Aorta (tissue), 5 donors: Measurements from ENCODE around the gene STARD10. TPM values are rescaled to one million over a fixed set of nuclear protein-coding genes. Genes with fewer than 3 reads are reported as not detected.

Experiments used
- ATAC-seq: fragments of 200-7000 bp; cut with Tn5 transposase; one replicate; pipeline ENCODE4 v1.9.1; 2022; ENCODE audit warnings: moderate library complexity; ENCODE audit not compliant: low FRiP score
- DNase-seq, 2 donors: peaks; one replicate each; pipeline ENCODE4 v3.0.0-alpha.2; 2020
- H3K27ac ChIP-seq, 2 donors: one replicate each; pipeline ENCODE4 v1.5.1; 2013; ENCODE audit warnings: low read length in 2 of 2, mild to moderate bottlenecking in 2 of 2, moderate library complexity in 2 of 2, control low read depth in 1 of 2, inconsistent platforms in 1 of 2, low read depth in 1 of 2
- H3K27me3 ChIP-seq, 2 donors: one replicate each; pipeline ENCODE4 v1.6.1; 2013; ENCODE audit warnings: control low read depth in 1 of 2, low read length in 1 of 2, mild to moderate bottlenecking in 1 of 2, moderate library complexity in 1 of 2; ENCODE audit not compliant: insufficient read depth in 2 of 2, control insufficient read depth in 1 of 2
- H3K36me3 ChIP-seq, 2 donors: one replicate each; pipeline ENCODE4 v1.6.1; 2013; ENCODE audit warnings: control low read depth in 1 of 2, low read length in 1 of 2, mild to moderate bottlenecking in 1 of 2; ENCODE audit not compliant: insufficient read depth in 2 of 2, control insufficient read depth in 1 of 2
- H3K4me1 ChIP-seq, 2 donors: one replicate each; pipeline ENCODE4 v1.6.1; 2013; ENCODE audit warnings: low read length in 2 of 2, control low read depth in 1 of 2, mild to moderate bottlenecking in 1 of 2, moderate library complexity in 1 of 2; ENCODE audit not compliant: insufficient read depth in 2 of 2, control insufficient read depth in 1 of 2
- H3K4me3 ChIP-seq, 2 donors: one replicate each; pipeline ENCODE4 v1.5.1; 2013; ENCODE audit warnings: low read length in 2 of 2, control low read depth in 1 of 2, mild to moderate bottlenecking in 1 of 2
- H3K9me3 ChIP-seq: one replicate; pipeline ENCODE4 v1.6.1; 2013; ENCODE audit warnings: mild to moderate bottlenecking, low read length; ENCODE audit not compliant: control insufficient read depth
- WGBS, 2 donors: extraction: QIAGEN DNeasy Blood & Tissue Kit; methylation state at CpG; one replicate each; pipeline ENCODE4 v1.1.7; 2013; 5-methylcytosine and 5-hydroxymethylcytosine counted together
- intact Hi-C, 2 donors: fragments of 100-400 bp; cut with DNase I; formaldehyde crosslinking; loops; one replicate each; pipeline versions ENCODE4 v1.14.2 to v1.15.0; 2022
- polyA plus RNA-seq, 2 donors: library from polyadenylated mRNA; stranded (reverse); fragments of 200-250 nt; gene quantifications; one replicate each; pipeline ENCODE4 v1.2.3, GENCODE V29; 2013
- total RNA-seq, 2 donors: library from RNA; stranded (reverse); fragmentation: NEBNext Ultra II Directional; extraction: Animal tissue kit (Norgen Biotek cat#: 25700); gene quantifications; one replicate each; pipeline ENCODE4 v1.2.1, GENCODE V29; 2021
- donor health status: healthy with polysubstance abuse.
- donor health status: Bipolar disorder and iron deficiency.
- donor health status: DM: no; HTN: no; CAD: no.
- donor health status: DM: no; HTN: no; CAD: no.
- donor health status: DM: yes; HTN: yes; CAD: no.

Gene STARD10
- total and polyA plus RNA-seq, 4 donors = 17.7 to 129 (median 40.1) TPM

DNA sequence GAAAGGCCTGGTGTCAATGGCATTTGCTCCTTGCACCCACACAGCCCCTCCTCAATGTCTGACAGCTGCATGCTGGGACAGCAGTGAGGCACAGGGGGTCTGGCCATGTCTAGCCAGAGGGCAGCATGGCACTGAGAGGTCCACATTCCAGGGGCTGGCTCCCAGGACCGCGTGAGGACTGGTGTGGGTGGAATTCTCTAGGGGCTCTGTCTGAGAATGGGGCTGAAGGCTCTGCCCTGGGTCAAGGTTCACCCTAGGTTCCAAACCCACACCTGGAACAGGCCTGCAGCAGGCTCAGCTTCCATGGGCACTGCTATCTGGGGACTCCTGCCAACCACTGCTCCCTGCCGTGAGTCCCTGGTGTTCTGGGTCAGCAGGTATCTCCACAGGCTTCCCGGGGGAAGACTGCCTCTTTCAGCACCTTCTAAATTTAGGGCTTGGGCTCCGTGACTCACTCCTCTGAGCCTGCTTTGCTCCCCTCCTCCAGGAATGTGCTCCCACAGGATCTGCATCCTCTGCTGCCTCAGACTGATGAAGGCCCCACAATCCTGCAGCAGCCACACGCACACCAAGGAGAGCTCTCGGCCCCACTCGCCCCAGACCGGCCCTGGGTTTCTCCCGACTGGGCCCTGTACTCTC is 4.2 kb downstream of the STARD10 start:
- WGBS, 2 donors = 5 to 6% methylated on average over 10 of the region's 10 CpGs

GRCh38 chr11:72788241-72788640 is 5.6 kb downstream of the STARD10 start:
- Histone ChIP-seq H3K4me3 (no peak overlapping the region), H3K9me3 (no peaks in the 10 kb centered on the region), H3K27ac (no peak overlapping the region), H3K4me1 (peaks cover 0 to 3% of the 10 kb centered on the region in 2 donors), H3K36me3 (no peaks in the 10 kb centered on the region), H3K27me3 (no peaks in the 10 kb centered on the region)
- ATAC-seq = no peak
- intact Hi-C loops = no loop called here
- DNase-seq = no peak
- WGBS, 2 donors = 89 to 95% methylated on average over 7 of the region's 7 CpGs

More for the DNA sequence above, 4.2 kb downstream of the STARD10 start:
- Histone ChIP-seq H3K4me1 (peaks cover 0 to 3% of the 10 kb centered on the region in 2 donors), H3K4me3 (no peak overlapping the region), H3K9me3 (no peaks in the 10 kb centered on the region), H3K36me3 (no peaks in the 10 kb centered on the region), H3K27me3 (no peaks in the 10 kb centered on the region), H3K27ac (peak overlapping the region; percentile 1 to 79)
- no peak for ATAC-seq
- DNase-seq = peak in 1 of 2 donors; percentile 78
- intact Hi-C loops = loop anchor here (5.0 kb wide), 3 partner anchors 37 to 67 kb away; partner anchors contain the start of gene ARAP1 (in 1 of the 2)

DNA sequence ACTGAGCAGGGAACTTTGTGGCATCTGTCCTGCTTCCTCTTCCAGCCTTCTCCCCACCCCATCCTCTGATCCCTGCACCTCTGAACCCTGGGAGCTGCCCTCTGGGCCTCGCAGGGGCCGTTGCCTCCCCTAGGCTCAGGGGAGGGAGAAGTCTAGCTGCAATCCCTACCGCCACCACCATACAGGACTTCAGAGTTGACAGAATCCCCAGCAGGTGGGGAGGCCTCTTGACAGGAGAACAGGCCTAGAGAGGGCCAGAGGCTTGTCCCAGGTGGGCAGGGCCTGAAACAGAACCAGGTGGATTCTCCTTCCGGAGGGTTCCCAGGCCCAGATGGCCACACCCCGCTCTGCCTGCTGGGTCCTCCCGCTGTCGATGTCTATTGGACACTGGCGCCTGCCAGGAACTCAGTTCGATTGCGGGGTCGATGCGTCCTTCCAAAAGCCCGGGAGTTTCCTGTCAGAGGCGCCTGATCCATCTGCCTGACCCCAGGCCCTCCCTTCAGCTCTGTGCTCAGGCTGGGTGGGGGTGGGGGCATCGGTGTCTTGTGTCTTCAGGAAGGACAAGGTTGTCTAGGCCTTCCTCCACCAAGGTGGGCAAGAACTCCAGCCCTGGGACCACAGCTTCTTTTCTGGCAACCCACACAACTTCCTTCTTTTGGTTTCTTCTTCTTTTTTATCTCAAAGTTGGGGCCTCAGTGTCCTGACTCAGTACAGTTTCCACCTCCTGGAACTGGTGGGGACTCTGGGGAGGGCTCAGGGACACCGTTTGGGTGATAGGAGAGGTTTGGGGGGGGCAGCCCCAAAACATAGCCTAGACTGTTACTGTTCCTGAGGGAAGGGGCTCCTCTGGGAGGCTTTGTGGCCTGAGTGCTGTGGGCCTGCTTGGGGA is 6.4 kb downstream of the STARD10 start:
- no peaks in the 10 kb centered on the region for H3K9me3 ChIP-seq
- H3K4me1 ChIP-seq = peaks cover 0 to 3% of the 10 kb centered on the region in 2 donors
- H3K36me3 ChIP-seq = no peaks in the 10 kb centered on the region
- no peaks in the 10 kb centered on the region for H3K27me3 ChIP-seq
- intact Hi-C loops = no loop called here
- H3K4me3 ChIP-seq = no peak overlapping the region
- ATAC-seq (no peak), DNase-seq (no peak)
- WGBS, 2 donors = 88% methylated on average over 16 of the region's 16 CpGs
- no peak overlapping the region for H3K27ac ChIP-seq

DNA sequence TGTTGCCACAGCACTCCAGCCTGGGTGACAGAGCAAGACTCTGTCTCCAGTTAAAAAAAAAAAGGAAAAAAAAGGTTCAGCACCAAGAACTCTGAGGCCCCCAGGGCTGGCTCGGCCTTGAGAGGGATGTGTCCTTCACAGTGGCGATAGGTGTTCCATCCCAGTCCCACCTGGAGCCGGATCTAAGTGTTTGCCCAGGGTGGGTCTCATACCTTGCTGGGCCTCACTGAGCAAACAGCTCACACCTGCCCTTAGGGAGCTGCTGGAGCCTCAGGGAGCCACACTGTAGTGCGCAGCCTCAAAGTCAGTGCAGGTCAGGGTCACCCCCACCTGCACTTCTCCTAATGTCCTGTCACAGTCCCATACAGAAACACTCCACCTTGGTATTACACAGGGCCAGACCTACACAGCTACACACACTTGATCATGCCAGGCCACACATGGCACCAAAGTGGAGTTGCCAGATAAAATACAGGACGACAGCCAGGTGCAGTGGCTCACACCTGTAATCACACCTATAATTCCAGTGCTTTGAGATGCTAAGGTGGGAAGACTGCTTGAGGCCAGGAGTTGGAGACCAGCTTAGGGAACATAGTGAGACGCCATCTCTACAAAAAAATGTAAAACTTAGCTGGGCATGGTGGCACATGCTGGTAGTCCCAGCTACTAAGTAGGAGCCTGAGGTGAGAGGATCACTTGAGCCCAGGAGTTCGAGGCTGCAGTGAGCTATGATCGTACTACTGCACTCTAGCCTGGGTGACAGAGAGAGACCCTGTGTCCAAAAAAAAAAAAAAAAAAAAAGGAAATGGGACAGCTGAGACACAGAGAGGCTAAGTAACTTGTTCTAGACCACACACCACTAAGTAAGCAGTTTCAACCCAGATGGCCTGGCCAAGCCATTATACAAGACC is 7.3 kb downstream of the STARD10 start:
- intact Hi-C loops = no loop called here
- Histone ChIP-seq H3K4me1 (peaks cover 0 to 3% of the 10 kb centered on the region in 2 donors), H3K36me3 (no peaks in the 10 kb centered on the region), H3K4me3 (no peak overlapping the region), H3K27me3 (no peaks in the 10 kb centered on the region), H3K27ac (no peak overlapping the region), H3K9me3 (no peaks in the 10 kb centered on the region)
- DNase-seq = no peak
- ATAC-seq = no peak
- 84 to 86% methylated on average over 8 of the region's 8 CpGs for WGBS, 2 donors

GRCh38 chr11:72784662-72785061 is 9.2 kb downstream of the STARD10 start:
- H3K4me1 ChIP-seq = peaks cover 0 to 3% of the 10 kb centered on the region in 2 donors
- intact Hi-C loops = loop anchor here (5.0 kb wide), 2 partner anchors 33 to 57 kb away; no protein-coding TSS in a partner anchor
- no peak for ATAC-seq
- no peak for DNase-seq
- no peaks in the 10 kb centered on the region for H3K27me3 ChIP-seq
- no peak overlapping the region for H3K27ac ChIP-seq
- H3K4me3 ChIP-seq = no peak overlapping the region
- H3K9me3 ChIP-seq = no peaks in the 10 kb centered on the region
- no peaks in the 10 kb centered on the region for H3K36me3 ChIP-seq
- WGBS, 2 donors = 88 to 90% methylated on average over 10 of the region's 10 CpGs

DNA sequence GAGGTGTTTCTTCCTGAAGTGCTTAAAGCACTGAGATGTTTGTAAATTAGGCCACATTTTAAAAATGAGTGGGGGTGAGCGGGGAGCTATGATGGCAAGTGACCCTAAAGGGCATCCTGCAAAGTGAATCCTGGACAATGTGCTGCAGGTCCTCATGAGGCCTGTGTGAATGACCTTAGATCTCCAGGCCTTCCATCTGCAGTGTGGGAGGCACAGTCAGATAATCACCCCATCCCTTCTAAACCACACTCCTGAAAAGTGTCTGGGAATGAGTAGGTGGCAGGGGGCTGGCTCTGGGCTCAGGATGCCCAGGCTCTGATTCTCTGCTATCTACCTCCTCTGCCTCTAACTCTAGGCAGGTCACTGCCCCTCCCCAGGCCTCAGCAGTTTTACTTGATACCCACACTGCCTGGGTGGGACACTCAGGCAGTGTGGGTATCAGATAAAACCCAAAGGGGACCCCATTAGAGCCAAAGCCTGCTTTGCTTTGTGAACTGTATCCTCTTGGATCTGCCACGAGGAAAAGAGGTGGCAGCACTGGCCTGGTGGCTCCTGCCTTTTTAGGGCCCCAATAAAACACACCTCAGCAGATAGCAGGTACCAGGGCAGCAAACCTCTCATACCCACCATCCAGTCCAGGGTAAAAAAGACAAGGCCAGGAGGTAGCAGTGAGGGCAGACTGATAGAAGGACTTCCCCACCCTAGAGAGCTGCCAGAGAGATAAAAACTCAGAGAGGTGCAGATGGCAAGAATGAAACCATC is 10.5 kb downstream of the STARD10 start:
- ATAC-seq = no peak
- 86 to 93% methylated on average over 2 of the region's 2 CpGs for WGBS, 2 donors
- intact Hi-C loops = loop anchor here (5.0 kb wide), 2 partner anchors 34 to 56 kb away; no protein-coding TSS in a partner anchor

GRCh38 chr11:72782081-72782920 is 11.5 kb downstream of the STARD10 start:
- peak overlapping the region; percentile 70 to 87 for H3K4me3 ChIP-seq
- H3K9me3 ChIP-seq = no peaks in the 10 kb centered on the region
- intact Hi-C loops = loop anchor here (5.0 kb wide), 2 partner anchors 35 to 55 kb away; no protein-coding TSS in a partner anchor
- WGBS, 2 donors = 61 to 65% methylated on average over 14 of the region's 14 CpGs
- H3K4me1 ChIP-seq = no peaks in the 10 kb centered on the region
- DNase-seq (no peak), ATAC-seq (no peak)
- H3K27me3 ChIP-seq = no peaks in the 10 kb centered on the region
- H3K36me3 ChIP-seq = no peaks in the 10 kb centered on the region
- no peak overlapping the region for H3K27ac ChIP-seq

More for the DNA sequence above, 10.5 kb downstream of the STARD10 start:
- Histone ChIP-seq H3K4me1 (no peaks in the 10 kb centered on the region), H3K36me3 (no peaks in the 10 kb centered on the region), H3K27ac (no peak overlapping the region), H3K4me3 (no peak overlapping the region), H3K27me3 (no peaks in the 10 kb centered on the region), H3K9me3 (no peaks in the 10 kb centered on the region)
- DNase-seq = no peak
